HUES64 (cell line): Measurements from ENCODE around the gene MAK.
"Not testable (repeated sequence)": the region's sequence is repeated elsewhere in the genome, so short reads cannot be mapped to it uniquely, and the experiment has no call there.

Source experiments
- H3K27ac ChIP-seq: 2 replicates; pipeline ENCODE4 v1.7.0; 2013; ENCODE audit warnings: low read depth, low read length, inconsistent platforms
- H3K27me3 ChIP-seq: 2 replicates; pipeline ENCODE4 v1.6.1; 2013; ENCODE audit warnings: mild to moderate bottlenecking, low read length; ENCODE audit not compliant: insufficient read depth
- H3K36me3 ChIP-seq: 2 replicates; pipeline ENCODE4 v1.6.1; 2013; ENCODE audit warnings: mild to moderate bottlenecking, low read length; ENCODE audit not compliant: insufficient read depth
- H3K4me1 ChIP-seq: 2 replicates; pipeline ENCODE4 v1.6.1; 2013; ENCODE audit warnings: mild to moderate bottlenecking, low read length, moderate library complexity; ENCODE audit not compliant: insufficient read depth
- H3K4me3 ChIP-seq: 2 replicates; pipeline ENCODE4 v1.5.1; 2013; ENCODE audit warnings: mild to moderate bottlenecking, low read length, moderate library complexity
- H3K9ac ChIP-seq: 2 replicates; pipeline ENCODE4 v1.6.1; 2013; ENCODE audit warnings: mild to moderate bottlenecking, low read depth, low read length
- H3K9me3 ChIP-seq: 2 replicates; pipeline ENCODE4 v1.6.1; 2013; ENCODE audit warnings: low read depth, low read length; ENCODE audit not compliant: insufficient read depth
- WGBS: fragments of 150-250, 120-280 bp; methylation state at CpG from one replicate; pipeline ENCODE4 v1.1.7; 2013; ENCODE audit warnings: missing lambda C conversion rate; 5-methylcytosine and 5-hydroxymethylcytosine counted together

Gene MAK

GRCh38 chr6:10746915-10747250 lies 91.5 kb downstream of the MAK start:
- Histone ChIP-seq H3K36me3 (peaks cover 29% of the 10 kb centered on the region), H3K27ac (peak overlapping the region; percentile 22; the same call in 1 of the 2 replicates), H3K4me3 (peak overlapping the region; percentile 100), H3K4me1 (peaks cover 22% of the 10 kb centered on the region), H3K9me3 (no peaks in the 10 kb centered on the region), H3K9ac (peak overlapping the region; percentile 11; the same call in 1 of the 2 replicates), H3K27me3 (no peaks in the 10 kb centered on the region)
- WGBS, result 79% methylated on average over 9 of the region's 9 CpGs

GRCh38 chr6:10745116-10745515 lies 93.2 kb downstream of the MAK start:
- 74% methylated on average over 5 of the region's 5 CpGs for WGBS
- H3K27me3 ChIP-seq, result no peaks in the 10 kb centered on the region
- H3K4me1 ChIP-seq, result peaks cover 22% of the 10 kb centered on the region
- peaks cover 12% of the 10 kb centered on the region for H3K36me3 ChIP-seq
- no peak overlapping the region for H3K27ac ChIP-seq
- no peak overlapping the region for H3K4me3 ChIP-seq
- no peak overlapping the region for H3K9ac ChIP-seq
- H3K9me3 ChIP-seq, result no peaks in the 10 kb centered on the region

- no peaks in the 10 kb centered on the region for H3K9me3 ChIP-seq
- H3K4me3 ChIP-seq, result no peak overlapping the region
- WGBS, result 86% methylated on average over 4 of the region's 6 CpGs
- H3K36me3 ChIP-seq, result no peaks in the 10 kb centered on the region
- H3K27ac ChIP-seq, result no peak overlapping the region
- H3K9ac ChIP-seq, result no peak overlapping the region
- H3K27me3 ChIP-seq, result no peaks in the 10 kb centered on the region
- peaks cover 14% of the 10 kb centered on the region for H3K4me1 ChIP-seq
Observed at GRCh38 chr6:10743515-10743914, 94.8 kb downstream of the MAK start.

- WGBS, result 94% methylated on average over 12 of the region's 12 CpGs
- H3K27ac ChIP-seq, result no peak overlapping the region
- no peak overlapping the region for H3K9ac ChIP-seq
- no peaks in the 10 kb centered on the region for H3K27me3 ChIP-seq
- H3K4me1 ChIP-seq, result peaks cover 11% of the 10 kb centered on the region; the same call in 1 of the 2 replicates
- H3K36me3 ChIP-seq, result no peaks in the 10 kb centered on the region
- no peaks in the 10 kb centered on the region for H3K9me3 ChIP-seq
- H3K4me3 ChIP-seq, result no peak overlapping the region
Observed at GRCh38 chr6:10742251-10742650, 96.1 kb downstream of the MAK start.

GRCh38 chr6:10741643-10742042 lies 96.7 kb downstream of the MAK start:
- H3K27me3 ChIP-seq, H3K36me3 ChIP-seq, H3K27ac ChIP-seq, H3K9ac ChIP-seq, H3K4me1 ChIP-seq, H3K9me3 ChIP-seq, H3K4me3 ChIP-seq: not testable (repeated sequence)
- WGBS, result 93% methylated on average over 4 of the region's 4 CpGs

GRCh38 chr6:10740061-10740460 lies 98.3 kb downstream of the MAK start:
- Histone ChIP-seq H3K27me3 (no peaks in the 10 kb centered on the region), H3K9ac (no peak overlapping the region), H3K9me3 (no peaks in the 10 kb centered on the region), H3K36me3 (no peaks in the 10 kb centered on the region), H3K27ac (no peak overlapping the region), H3K4me3 (no peak overlapping the region), H3K4me1 (peaks cover 2% of the 10 kb centered on the region; the same call in 1 of the 2 replicates)

GRCh38 chr6:10736731-10737130 lies 101.6 kb downstream of the MAK start:
- Histone ChIP-seq H3K36me3 (peaks cover 21% of the 10 kb centered on the region), H3K27me3 (no peaks in the 10 kb centered on the region), H3K4me3 (no peak overlapping the region), H3K27ac (no peak overlapping the region), H3K9ac (no peak overlapping the region), H3K4me1 (peaks cover 4% of the 10 kb centered on the region; the same call in 1 of the 2 replicates), H3K9me3 (no peaks in the 10 kb centered on the region)
- WGBS, result 95% methylated on average over 2 of the region's 2 CpGs

GRCh38 chr6:10733863-10734262 lies 104.5 kb downstream of the MAK start:
- WGBS, result 94% methylated on average over 3 of the region's 3 CpGs
- Histone ChIP-seq H3K27me3 (no peaks in the 10 kb centered on the region), H3K4me3 (no peak overlapping the region), H3K27ac (no peak overlapping the region), H3K36me3 (peaks cover 46% of the 10 kb centered on the region), H3K9me3 (no peaks in the 10 kb centered on the region), H3K9ac (no peak overlapping the region), H3K4me1 (peaks cover 4% of the 10 kb centered on the region; the same call in 1 of the 2 replicates)

GRCh38 chr6:10733151-10733715 lies 105.1 kb downstream of the MAK start:
- H3K9ac ChIP-seq, result no peak overlapping the region
- H3K4me3 ChIP-seq, result no peak overlapping the region
- H3K36me3 ChIP-seq, result peaks cover 53% of the 10 kb centered on the region
- H3K9me3 ChIP-seq, result no peaks in the 10 kb centered on the region
- H3K4me1 ChIP-seq, result peaks cover 4% of the 10 kb centered on the region; the same call in 1 of the 2 replicates
- 94% methylated on average over 17 of the region's 17 CpGs for WGBS
- no peak overlapping the region for H3K27ac ChIP-seq
- H3K27me3 ChIP-seq, result no peaks in the 10 kb centered on the region

GRCh38 chr6:10730254-10730653 lies 108.1 kb downstream of the MAK start:
- no peaks in the 10 kb centered on the region for H3K9me3 ChIP-seq
- peaks cover 4% of the 10 kb centered on the region; the same call in 1 of the 2 replicates for H3K4me1 ChIP-seq
- WGBS, result 96% methylated on average over 3 of the region's 3 CpGs

GRCh38 chr6:10725716-10726115 lies 112.6 kb downstream of the MAK start:
- Histone ChIP-seq H3K27me3 (no peaks in the 10 kb centered on the region), H3K4me1 (peaks cover 12% of the 10 kb centered on the region; the same call in 1 of the 2 replicates), H3K9ac (no peak overlapping the region), H3K36me3 (peaks cover 55% of the 10 kb centered on the region), H3K4me3 (no peak overlapping the region), H3K27ac (no peak overlapping the region), H3K9me3 (no peaks in the 10 kb centered on the region)
- WGBS, result 92% methylated on average over 7 of the region's 9 CpGs

More at GRCh38 chr6:10730254-10730653, 108.1 kb downstream of the MAK start:
- Histone ChIP-seq H3K9ac (no peak overlapping the region), H3K27me3 (no peaks in the 10 kb centered on the region), H3K36me3 (peaks cover 76% of the 10 kb centered on the region), H3K4me3 (no peak overlapping the region), H3K27ac (no peak overlapping the region)

GRCh38 chr6:10725044-10725443 lies 113.3 kb downstream of the MAK start:
- Histone ChIP-seq H3K27me3 (no peaks in the 10 kb centered on the region), H3K9me3 (no peaks in the 10 kb centered on the region), H3K27ac (no peak overlapping the region), H3K4me1 (peaks cover 12% of the 10 kb centered on the region; the same call in 1 of the 2 replicates), H3K9ac (no peak overlapping the region), H3K4me3 (no peak overlapping the region), H3K36me3 (peaks cover 48% of the 10 kb centered on the region)
- 96% methylated on average over 6 of the region's 6 CpGs for WGBS
